ENCODE results near the gene MTUS2. TPM values are rescaled to one million over a fixed set of nuclear protein-coding genes. Genes with fewer than 3 reads are reported as not detected.

The MTUS2 gene
- total and polyA plus RNA-seq, 5 donors from 2014 or later: 0.02 to 0.03 (median 0.03) TPM; not detected in 2

GRCh38 chr13:29039212-29039611, 219.1 kb downstream of the MTUS2 start:
- H3K36me3 Mint-ChIP-seq: no peaks in the 10 kb centered on the region

GRCh38 chr13:29046588-29046987, 226.4 kb downstream of the MTUS2 start:
- H3K4me1 ChIP-seq (ENCODE audit: control insufficient read depth, insufficient read depth, low read length, poor library complexity, severe bottlenecking): no peaks in the 10 kb centered on the region
- no peak overlapping the region for H3K27ac ChIP-seq (ENCODE audit: insufficient read depth, low read length, poor library complexity, severe bottlenecking)
- no peak for DNase-seq
- H3K4me3 Mint-ChIP-seq: no peak overlapping the region
- peaks cover 7% of the 10 kb centered on the region for H3K27me3 Mint-ChIP-seq
- H3K9me3 Mint-ChIP-seq: peaks cover 3 to 13% (median 9%) of the 10 kb centered on the region in 7 donors
- H3K27me3 ChIP-seq (ENCODE audit: control insufficient read depth, insufficient read depth, low read length): no peaks in the 10 kb centered on the region
- no peak overlapping the region for H3K27ac Mint-ChIP-seq
- peaks cover 0 to 8% of the 10 kb centered on the region in 2 experiments for H3K9me3 ChIP-seq (ENCODE audit: control insufficient read depth in 2 of 2, low read length in 2 of 2)
- no peaks in the 10 kb centered on the region for H3K36me3 ChIP-seq (ENCODE audit: control insufficient read depth, insufficient read depth, low read length)
- no peak overlapping the region for H3K4me3 ChIP-seq (ENCODE audit: low read depth, low read length)
- ATAC-seq (ENCODE audit: low read depth in 2 of 2): no peak
- no peaks in the 10 kb centered on the region for H3K4me1 Mint-ChIP-seq
- no peaks in the 10 kb centered on the region for H3K36me3 Mint-ChIP-seq

More at GRCh38 chr13:29039212-29039611, 219.1 kb downstream of the MTUS2 start:
- no peak overlapping the region for H3K4me3 ChIP-seq (ENCODE audit: low read depth, low read length)
- H3K4me3 Mint-ChIP-seq: no peak overlapping the region
- peaks cover 4% of the 10 kb centered on the region for H3K27me3 Mint-ChIP-seq
- H3K27ac ChIP-seq (ENCODE audit: insufficient read depth, low read length, poor library complexity, severe bottlenecking): no peak overlapping the region
- no peak overlapping the region for H3K27ac Mint-ChIP-seq
- H3K27me3 ChIP-seq (ENCODE audit: control insufficient read depth, insufficient read depth, low read length): no peaks in the 10 kb centered on the region
- ATAC-seq (ENCODE audit: low read depth in 2 of 2): no peak
- H3K4me1 ChIP-seq (ENCODE audit: control insufficient read depth, insufficient read depth, low read length, poor library complexity, severe bottlenecking): no peaks in the 10 kb centered on the region
- H3K36me3 ChIP-seq (ENCODE audit: control insufficient read depth, insufficient read depth, low read length): no peaks in the 10 kb centered on the region
- DNase-seq: no peak
- no peaks in the 10 kb centered on the region for H3K4me1 Mint-ChIP-seq
- peaks cover 0 to under 1% of the 10 kb centered on the region in 2 experiments for H3K9me3 ChIP-seq (ENCODE audit: control insufficient read depth in 2 of 2, low read length in 2 of 2)
- H3K9me3 Mint-ChIP-seq: peaks cover 0 to 8% (median 0%) of the 10 kb centered on the region in 7 donors

GRCh38 chr13:29049524-29049923, 229.4 kb downstream of the MTUS2 start:
- Histone ChIP-seq H3K27me3 (ENCODE audit: control insufficient read depth, insufficient read depth, low read length) (no peaks in the 10 kb centered on the region), H3K36me3 (ENCODE audit: control insufficient read depth, insufficient read depth, low read length) (no peaks in the 10 kb centered on the region), H3K4me3 (ENCODE audit: low read depth, low read length) (no peak overlapping the region), H3K27ac (ENCODE audit: insufficient read depth, low read length, poor library complexity, severe bottlenecking) (no peak overlapping the region), H3K9me3 (ENCODE audit: control insufficient read depth in 2 of 2, low read length in 2 of 2) (peaks cover 0 to 4% of the 10 kb centered on the region in 2 experiments), H3K4me1 (ENCODE audit: control insufficient read depth, insufficient read depth, low read length, poor library complexity, severe bottlenecking) (no peaks in the 10 kb centered on the region)
- DNase-seq (no peak), ATAC-seq (ENCODE audit: low read depth in 2 of 2) (no peak)
- Mint-ChIP-seq H3K27me3 (peaks cover 7% of the 10 kb centered on the region), H3K9me3 (peaks cover 3 to 14% (median 8%) of the 10 kb centered on the region in 7 donors), H3K4me1 (no peaks in the 10 kb centered on the region), H3K27ac (no peak overlapping the region), H3K36me3 (no peaks in the 10 kb centered on the region), H3K4me3 (no peak overlapping the region)

- Mint-ChIP-seq H3K36me3 (no peaks in the 10 kb centered on the region), H3K9me3 (peaks cover 3 to 13% (median 7%) of the 10 kb centered on the region in 7 donors), H3K4me3 (no peak overlapping the region), H3K4me1 (no peaks in the 10 kb centered on the region), H3K27me3 (peaks cover 7% of the 10 kb centered on the region), H3K27ac (no peak overlapping the region)
- Histone ChIP-seq H3K27me3 (ENCODE audit: control insufficient read depth, insufficient read depth, low read length) (no peaks in the 10 kb centered on the region), H3K4me1 (ENCODE audit: control insufficient read depth, insufficient read depth, low read length, poor library complexity, severe bottlenecking) (no peaks in the 10 kb centered on the region), H3K36me3 (ENCODE audit: control insufficient read depth, insufficient read depth, low read length) (no peaks in the 10 kb centered on the region), H3K4me3 (ENCODE audit: low read depth, low read length) (no peak overlapping the region), H3K9me3 (ENCODE audit: control insufficient read depth in 2 of 2, low read length in 2 of 2) (peaks cover 0 to 2% of the 10 kb centered on the region in 2 experiments), H3K27ac (ENCODE audit: insufficient read depth, low read length, poor library complexity, severe bottlenecking) (no peak overlapping the region)
- ATAC-seq (ENCODE audit: low read depth in 2 of 2) (no peak), DNase-seq (no peak)
These were observed 230.6 kb downstream of the MTUS2 start for GRCh38 chr13:29050719-29051118.

GRCh38 chr13:29059800-29060199, 239.7 kb downstream of the MTUS2 start:
- Mint-ChIP-seq H3K27me3 (peaks cover 5% of the 10 kb centered on the region), H3K36me3 (no peaks in the 10 kb centered on the region), H3K4me1 (no peaks in the 10 kb centered on the region), H3K4me3 (no peak overlapping the region), H3K9me3 (peaks cover 1 to 28% (median 20%) of the 10 kb centered on the region in 7 donors), H3K27ac (no peak overlapping the region)
- Histone ChIP-seq H3K36me3 (ENCODE audit: control insufficient read depth, insufficient read depth, low read length) (no peaks in the 10 kb centered on the region), H3K9me3 (ENCODE audit: control insufficient read depth in 2 of 2, low read length in 2 of 2) (peaks cover 14 to 24% of the 10 kb centered on the region in 2 experiments), H3K4me3 (ENCODE audit: low read depth, low read length) (no peak overlapping the region), H3K27me3 (ENCODE audit: control insufficient read depth, insufficient read depth, low read length) (no peaks in the 10 kb centered on the region), H3K27ac (ENCODE audit: insufficient read depth, low read length, poor library complexity, severe bottlenecking) (no peak overlapping the region), H3K4me1 (ENCODE audit: control insufficient read depth, insufficient read depth, low read length, poor library complexity, severe bottlenecking) (no peaks in the 10 kb centered on the region)
- no peak for DNase-seq
- no peak for ATAC-seq (ENCODE audit: low read depth in 2 of 2)

GRCh38 chr13:29065142-29065541, 245.0 kb downstream of the MTUS2 start:
- DNase-seq (peak in 2 of 3 donors; percentile 0 to 12), ATAC-seq (ENCODE audit: low read depth in 2 of 2) (no peak)
- H3K27me3 ChIP-seq (ENCODE audit: control insufficient read depth, insufficient read depth, low read length): peaks cover 6% of the 10 kb centered on the region
- peak overlapping the region; percentile 4 for H3K4me3 ChIP-seq (ENCODE audit: low read depth, low read length)
- H3K9me3 ChIP-seq (ENCODE audit: control insufficient read depth in 2 of 2, low read length in 2 of 2): no peaks in the 10 kb centered on the region
- Mint-ChIP-seq H3K36me3 (no peaks in the 10 kb centered on the region), H3K27ac (no peak overlapping the region), H3K4me1 (peaks cover 0 to 4% (median 0%) of the 10 kb centered on the region in 4 donors), H3K4me3 (peak overlapping the region in 1 of 4 donors; percentile 35), H3K27me3 (no peaks in the 10 kb centered on the region), H3K9me3 (peaks cover 0 to 8% (median 2%) of the 10 kb centered on the region in 7 donors)
- no peaks in the 10 kb centered on the region for H3K36me3 ChIP-seq (ENCODE audit: control insufficient read depth, insufficient read depth, low read length)
- H3K27ac ChIP-seq (ENCODE audit: insufficient read depth, low read length, poor library complexity, severe bottlenecking): no peak overlapping the region
- H3K4me1 ChIP-seq (ENCODE audit: control insufficient read depth, insufficient read depth, low read length, poor library complexity, severe bottlenecking): no peaks in the 10 kb centered on the region

GRCh38 chr13:29067306-29067945, 247.3 kb downstream of the MTUS2 start:
- H3K27me3 ChIP-seq (ENCODE audit: control insufficient read depth, insufficient read depth, low read length): peaks cover 6% of the 10 kb centered on the region
- Mint-ChIP-seq H3K4me1 (peaks cover 0 to 4% (median 0%) of the 10 kb centered on the region in 4 donors), H3K27me3 (no peaks in the 10 kb centered on the region), H3K4me3 (no peak overlapping the region), H3K36me3 (no peaks in the 10 kb centered on the region), H3K9me3 (peaks cover 0 to 9% (median 0%) of the 10 kb centered on the region in 7 donors), H3K27ac (no peak overlapping the region)
- H3K4me1 ChIP-seq (ENCODE audit: control insufficient read depth, insufficient read depth, low read length, poor library complexity, severe bottlenecking): no peaks in the 10 kb centered on the region
- ATAC-seq (ENCODE audit: low read depth in 2 of 2) (no peak), DNase-seq (no peak)
- H3K4me3 ChIP-seq (ENCODE audit: low read depth, low read length): no peak overlapping the region
- no peaks in the 10 kb centered on the region for H3K36me3 ChIP-seq (ENCODE audit: control insufficient read depth, insufficient read depth, low read length)
- H3K27ac ChIP-seq (ENCODE audit: insufficient read depth, low read length, poor library complexity, severe bottlenecking): no peak overlapping the region
- H3K9me3 ChIP-seq (ENCODE audit: control insufficient read depth in 2 of 2, low read length in 2 of 2): no peaks in the 10 kb centered on the region

- peaks cover 2% of the 10 kb centered on the region for H3K27me3 ChIP-seq (ENCODE audit: control insufficient read depth, insufficient read depth, low read length)
- Mint-ChIP-seq H3K36me3 (no peaks in the 10 kb centered on the region), H3K27me3 (peaks cover 20% of the 10 kb centered on the region), H3K4me3 (no peak overlapping the region), H3K9me3 (peaks cover 0 to 6% (median 2%) of the 10 kb centered on the region in 7 donors), H3K27ac (no peak overlapping the region), H3K4me1 (no peaks in the 10 kb centered on the region)
- no peaks in the 10 kb centered on the region for H3K4me1 ChIP-seq (ENCODE audit: control insufficient read depth, insufficient read depth, low read length, poor library complexity, severe bottlenecking)
- peaks cover 0 to under 1% of the 10 kb centered on the region in 2 experiments for H3K9me3 ChIP-seq (ENCODE audit: control insufficient read depth in 2 of 2, low read length in 2 of 2)
- no peak for ATAC-seq (ENCODE audit: low read depth in 2 of 2)
- no peaks in the 10 kb centered on the region for H3K36me3 ChIP-seq (ENCODE audit: control insufficient read depth, insufficient read depth, low read length)
- H3K27ac ChIP-seq (ENCODE audit: insufficient read depth, low read length, poor library complexity, severe bottlenecking): no peak overlapping the region
- no peak overlapping the region for H3K4me3 ChIP-seq (ENCODE audit: low read depth, low read length)
- no peak for DNase-seq
These were observed 253.6 kb downstream of the MTUS2 start for GRCh38 chr13:29073755-29074154.
